Stimulated activated CD8-positive, alpha-beta memory T cell treated with anti-CD3 and anti-CD28 coated beads, Interleukin-4, amount 100 ng/mL, for 4 hours (primary cell): ENCODE data around the gene TGFBR3L.

Experiments
- DNase-seq, 2 donors: peaks; one replicate each; pipeline ENCODE4 v3.0.0-alpha.2; 2020; ENCODE audit warnings: low read depth in 2 of 2, low spot score in 1 of 2

Gene TGFBR3L

DNA sequence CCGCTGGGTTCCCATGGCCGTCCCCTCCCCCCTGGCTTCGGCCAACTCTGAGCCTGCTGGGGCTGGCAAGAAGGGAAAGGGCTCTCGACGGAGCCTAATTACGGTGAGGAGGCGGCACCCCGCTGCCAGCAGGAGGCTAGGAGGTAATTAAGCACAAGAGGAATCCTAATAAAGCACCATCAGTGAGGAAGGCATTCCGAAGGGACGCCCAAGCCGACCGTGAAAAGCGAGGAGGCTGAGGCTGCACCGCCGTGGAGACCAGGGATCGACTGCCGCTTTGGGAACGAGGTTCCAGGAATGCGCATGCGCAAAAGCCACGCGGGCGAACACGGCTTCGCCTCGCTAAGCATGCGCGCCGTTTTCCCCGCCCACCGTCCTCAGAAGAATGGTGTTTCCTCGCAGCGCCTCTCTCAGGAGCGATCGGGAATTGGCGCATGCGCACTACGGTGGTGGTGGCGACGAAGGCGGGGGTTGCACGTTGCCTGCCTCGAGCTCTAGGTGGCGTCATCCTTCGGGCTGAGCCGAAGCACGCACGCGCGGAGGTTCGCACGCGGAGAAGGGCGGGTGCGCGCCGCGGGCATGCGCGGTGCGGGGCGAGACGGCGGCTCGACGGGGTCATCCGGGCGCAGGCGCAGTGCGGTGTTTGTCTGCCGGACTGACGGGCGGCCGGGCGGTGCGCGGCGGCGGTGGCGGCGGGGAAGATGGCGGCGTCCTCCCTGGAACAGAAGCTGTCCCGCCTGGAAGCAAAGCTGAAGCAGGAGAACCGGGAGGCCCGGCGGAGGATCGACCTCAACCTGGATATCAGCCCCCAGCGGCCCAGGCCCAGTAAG lies 11.2 kb upstream of the TGFBR3L start, which contains the start of gene MAP2K7:
MAP2K7 (plus strand) TSS at position 634 of the 830 bp plus-strand sequence; CDS start at position 702, 68 bp downstream.
- peak; percentile 100 for DNase-seq

DNA sequence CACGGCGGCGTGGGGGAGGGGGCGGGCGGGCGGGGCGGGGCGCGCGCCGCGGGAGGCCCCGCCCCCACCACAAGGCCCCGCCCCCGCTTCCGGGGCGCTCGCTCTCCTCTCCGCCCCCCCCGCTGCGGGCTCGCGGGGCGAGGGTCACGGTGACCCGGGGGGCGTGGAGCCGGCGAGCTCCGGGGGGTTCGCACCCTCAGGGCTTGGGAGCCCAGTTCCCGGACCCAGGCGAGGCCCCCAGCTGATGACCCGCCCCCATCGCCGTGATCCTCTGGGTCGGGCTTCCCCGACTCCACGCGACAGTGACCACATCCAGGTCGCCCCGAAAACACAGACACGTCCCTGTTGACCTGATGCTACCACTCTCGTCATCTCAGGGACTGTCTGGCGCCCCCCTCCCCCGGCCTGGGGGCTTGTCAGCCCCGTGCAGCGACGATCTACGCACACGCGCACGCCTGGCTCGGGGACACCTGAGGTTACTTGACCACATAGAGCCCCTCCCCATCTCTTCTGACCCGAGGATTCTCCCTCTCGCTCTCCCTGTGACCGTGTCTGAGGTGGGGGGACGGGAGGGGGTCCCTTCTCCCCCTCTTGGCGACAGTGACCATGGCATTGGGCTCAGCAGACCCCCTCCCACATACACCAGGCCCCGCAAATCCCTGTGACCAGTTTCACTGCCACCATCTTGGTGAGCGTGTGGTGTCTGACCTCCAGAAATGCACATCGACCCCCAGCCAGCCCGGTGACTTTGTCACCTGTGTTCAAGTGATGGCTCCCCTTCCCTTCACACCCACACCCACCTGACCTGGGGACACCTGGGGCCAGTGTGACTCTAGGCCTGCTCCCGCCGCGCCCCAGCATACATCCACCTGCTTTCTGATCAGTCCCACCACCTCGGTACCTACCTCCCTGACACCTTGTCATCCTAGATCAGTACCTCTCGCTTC lies 10.3 kb upstream of the TGFBR3L start:
- DNase-seq = peak in 1 of 2 donors; percentile 38

DNA sequence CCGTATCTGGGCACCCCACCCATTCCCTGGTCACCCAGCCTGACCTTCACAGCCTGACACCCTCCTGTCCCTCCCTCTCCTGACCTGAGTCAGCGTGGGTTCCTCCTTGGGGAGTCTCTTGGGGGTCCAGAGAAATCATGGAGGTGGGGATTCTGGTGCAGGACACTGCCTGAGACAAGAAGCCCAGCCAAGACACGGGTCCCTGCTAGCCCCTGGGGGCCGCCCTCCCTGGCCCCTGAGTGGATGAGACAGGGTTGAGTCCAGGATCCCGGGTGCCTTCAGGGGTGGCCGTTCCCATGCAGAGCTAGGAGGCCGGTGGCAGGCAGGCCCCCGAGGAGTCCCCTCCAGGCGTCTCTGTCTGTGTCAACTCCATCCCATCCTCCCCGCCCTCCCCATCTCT lies 9.4 kb upstream of the TGFBR3L start:
- DNase-seq = no peak

DNA sequence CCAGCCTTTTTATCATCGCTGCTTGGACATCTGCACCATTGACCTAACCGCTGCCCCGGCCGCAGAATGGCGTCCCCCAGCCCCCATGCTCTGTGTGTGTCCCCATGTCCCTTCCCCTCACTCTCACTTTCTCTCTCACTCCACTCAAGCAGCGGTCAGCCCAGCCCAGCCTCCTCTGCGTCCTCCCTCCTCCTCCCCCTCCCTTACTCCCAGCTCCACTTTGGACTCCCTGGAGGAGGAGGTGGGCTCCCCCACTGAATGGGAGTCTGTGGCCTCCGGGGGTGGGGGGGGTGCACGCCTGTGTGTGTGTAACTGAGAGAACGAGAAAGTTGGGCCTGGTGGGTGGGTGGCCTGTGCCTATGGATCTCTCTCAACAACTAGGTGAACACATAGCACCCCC lies 8.8 kb upstream of the TGFBR3L start:
- DNase-seq = no peak

DNA sequence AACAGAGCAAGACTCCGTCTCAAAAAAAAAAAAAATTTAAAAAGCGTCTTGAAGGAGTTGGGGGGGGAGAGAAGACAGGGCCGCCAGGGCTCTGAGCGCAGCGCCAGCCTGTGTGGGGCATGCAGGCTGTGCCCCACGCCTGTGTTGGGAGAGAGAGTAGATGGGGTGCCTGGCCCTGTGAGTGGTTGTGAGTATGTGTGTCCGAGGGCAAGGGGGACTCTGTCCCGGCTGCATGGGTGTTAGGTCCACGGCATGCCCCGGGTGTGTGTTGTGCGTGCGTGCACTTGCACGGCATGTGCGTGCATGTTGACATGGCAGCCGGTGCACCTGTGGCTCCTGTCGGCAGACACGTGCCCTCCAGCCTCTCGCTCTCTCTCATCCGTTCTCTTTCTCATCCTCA lies 7.5 kb upstream of the TGFBR3L start:
- no peak for DNase-seq

DNA sequence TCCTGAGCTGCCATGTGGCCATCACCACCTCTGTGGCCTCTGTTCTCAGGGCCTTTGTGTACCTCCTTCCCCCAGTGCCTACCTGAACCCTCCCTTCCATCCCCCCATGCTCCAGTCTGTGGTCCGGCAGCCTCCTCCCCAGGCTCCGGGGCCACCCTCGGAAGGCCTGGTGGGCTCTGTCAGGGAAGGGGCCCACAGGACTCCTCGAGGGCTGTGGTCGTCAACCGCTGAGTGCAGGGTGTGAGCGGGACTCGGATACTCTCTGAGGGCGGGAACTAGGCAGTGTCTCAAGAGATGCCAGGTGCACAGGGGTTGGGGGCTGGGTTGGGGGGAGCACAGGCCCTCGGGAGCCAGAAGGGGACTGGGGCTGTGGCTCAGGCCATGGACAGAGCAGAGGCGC lies 7.1 kb upstream of the TGFBR3L start:
- DNase-seq = no peak

DNA sequence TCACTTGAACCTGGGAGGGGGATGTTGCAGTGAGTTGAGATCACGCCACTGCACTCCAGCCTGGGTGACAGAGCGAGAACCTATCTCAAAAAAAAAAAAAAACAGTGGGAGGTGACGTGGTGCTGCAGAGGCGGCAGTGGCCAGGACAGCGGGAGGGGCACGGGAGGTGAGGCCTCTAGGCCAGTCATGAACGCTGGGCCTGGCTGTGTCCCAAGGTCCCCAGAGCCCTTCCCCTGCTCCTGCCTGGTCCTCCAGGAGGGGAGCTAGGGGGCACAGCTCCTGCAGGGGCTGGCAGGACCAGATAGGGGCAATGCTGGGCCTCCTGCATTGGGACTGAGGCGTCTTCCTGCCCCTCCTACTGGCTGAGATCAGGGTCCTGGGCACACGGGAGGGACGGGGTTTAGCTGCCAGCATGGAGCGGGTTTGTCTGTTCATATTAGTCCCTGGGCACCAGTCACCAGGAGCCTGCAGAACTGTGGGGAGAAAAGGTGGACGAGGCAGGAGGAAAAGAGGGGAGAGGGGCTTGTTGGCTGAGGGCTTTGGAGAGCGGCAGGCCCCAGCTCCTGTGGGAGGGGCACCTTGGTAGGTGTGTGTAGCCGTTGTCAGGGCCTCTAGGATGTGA lies 6.4 kb upstream of the TGFBR3L start:
- DNase-seq = no peak

DNA sequence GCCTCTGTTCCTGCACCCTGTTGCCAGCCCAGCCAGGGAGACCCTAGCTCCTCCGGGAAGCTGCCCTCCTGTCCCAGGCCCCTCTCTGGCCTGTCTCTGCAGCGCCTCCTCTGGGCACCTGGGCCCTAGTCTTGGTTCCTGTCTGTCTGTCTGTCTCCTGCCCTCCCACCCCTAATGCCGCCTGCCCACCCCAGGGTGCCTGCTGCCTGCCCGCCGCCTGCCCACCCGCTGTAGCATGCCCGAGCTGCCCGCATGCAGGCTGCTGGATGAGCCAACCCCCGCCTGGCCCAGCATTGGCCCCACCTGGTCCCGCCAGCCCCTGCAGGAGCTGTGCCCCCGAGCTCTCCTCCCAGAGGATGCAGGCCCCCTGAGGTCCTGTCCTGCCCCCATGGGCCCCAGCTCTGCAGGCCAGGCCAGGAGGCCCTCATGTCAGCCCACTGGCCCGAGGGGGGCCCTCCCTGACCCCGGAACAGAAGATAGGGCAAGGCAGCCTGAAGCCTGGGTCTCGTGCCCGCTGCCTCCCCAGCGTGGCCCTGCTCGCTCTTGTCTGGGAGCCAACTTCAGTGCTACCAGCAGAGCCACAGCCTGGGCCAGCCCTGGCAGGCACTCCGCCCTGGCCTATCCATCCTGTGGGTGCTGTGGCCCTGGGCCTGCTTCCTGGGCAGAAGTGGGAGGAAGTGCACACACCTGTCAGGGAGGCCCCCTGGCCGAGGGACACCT lies 5.7 kb upstream of the TGFBR3L start:
- no peak for DNase-seq

DNA sequence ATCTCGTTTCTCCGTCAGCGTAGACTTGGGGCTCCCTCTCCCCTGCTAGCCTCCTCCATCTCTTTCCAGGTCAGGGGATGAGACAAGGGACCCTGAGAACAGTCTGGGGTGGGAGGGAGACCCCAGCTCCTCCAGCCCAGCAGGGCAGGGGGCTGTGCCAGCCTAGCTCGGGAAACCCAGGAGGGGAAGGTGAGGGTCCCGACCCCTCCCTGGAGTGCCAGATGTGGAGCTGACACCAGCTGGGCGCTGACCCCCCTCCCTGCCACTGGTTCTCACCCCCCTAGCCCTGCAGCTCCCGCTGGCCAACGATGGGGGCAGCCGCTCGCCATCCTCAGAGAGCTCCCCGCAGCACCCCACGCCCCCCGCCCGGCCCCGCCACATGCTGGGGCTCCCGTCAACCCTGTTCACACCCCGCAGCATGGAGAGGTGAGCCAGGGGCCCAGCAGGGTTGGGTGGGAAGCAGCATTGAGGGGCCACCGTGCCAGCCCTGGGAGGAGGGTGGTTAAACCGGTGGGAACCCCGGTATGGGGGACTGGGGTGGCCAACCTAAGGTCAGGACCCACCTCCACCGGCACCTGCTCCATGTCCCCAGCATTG lies 5.1 kb upstream of the TGFBR3L start:
- no peak for DNase-seq

DNA sequence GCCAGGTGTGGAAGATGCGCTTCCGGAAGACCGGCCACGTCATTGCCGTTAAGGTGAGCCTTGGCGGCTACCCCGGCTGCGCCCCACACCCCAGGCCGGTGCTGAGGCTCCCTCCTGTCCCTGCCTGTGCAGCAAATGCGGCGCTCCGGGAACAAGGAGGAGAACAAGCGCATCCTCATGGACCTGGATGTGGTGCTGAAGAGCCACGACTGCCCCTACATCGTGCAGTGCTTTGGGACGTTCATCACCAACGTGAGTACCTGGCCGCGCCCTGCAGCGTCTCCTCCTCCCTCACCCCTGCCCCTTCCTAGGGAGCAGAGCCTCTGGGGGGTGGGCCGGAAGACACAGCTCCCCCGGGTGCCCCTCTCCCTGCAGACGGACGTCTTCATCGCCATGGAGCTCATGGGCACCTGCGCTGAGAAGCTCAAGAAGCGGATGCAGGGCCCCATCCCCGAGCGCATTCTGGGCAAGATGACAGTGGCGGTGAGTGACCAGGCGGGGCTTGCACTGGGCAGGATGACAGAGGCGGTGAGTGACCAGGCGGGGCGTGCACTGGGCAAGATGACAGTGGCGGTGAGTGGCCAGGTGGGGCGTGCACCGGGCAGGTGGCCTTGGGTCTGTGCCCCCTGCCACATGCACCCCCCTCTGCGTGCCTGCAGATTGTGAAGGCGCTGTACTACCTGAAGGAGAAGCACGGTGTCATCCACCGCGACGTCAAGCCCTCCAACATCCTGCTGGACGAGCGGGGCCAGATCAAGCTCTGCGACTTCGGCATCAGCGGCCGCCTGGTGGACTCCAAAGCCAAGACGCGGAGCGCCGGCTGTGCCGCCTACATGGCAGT lies 4.1 kb upstream of the TGFBR3L start:
- DNase-seq = no peak

DNA sequence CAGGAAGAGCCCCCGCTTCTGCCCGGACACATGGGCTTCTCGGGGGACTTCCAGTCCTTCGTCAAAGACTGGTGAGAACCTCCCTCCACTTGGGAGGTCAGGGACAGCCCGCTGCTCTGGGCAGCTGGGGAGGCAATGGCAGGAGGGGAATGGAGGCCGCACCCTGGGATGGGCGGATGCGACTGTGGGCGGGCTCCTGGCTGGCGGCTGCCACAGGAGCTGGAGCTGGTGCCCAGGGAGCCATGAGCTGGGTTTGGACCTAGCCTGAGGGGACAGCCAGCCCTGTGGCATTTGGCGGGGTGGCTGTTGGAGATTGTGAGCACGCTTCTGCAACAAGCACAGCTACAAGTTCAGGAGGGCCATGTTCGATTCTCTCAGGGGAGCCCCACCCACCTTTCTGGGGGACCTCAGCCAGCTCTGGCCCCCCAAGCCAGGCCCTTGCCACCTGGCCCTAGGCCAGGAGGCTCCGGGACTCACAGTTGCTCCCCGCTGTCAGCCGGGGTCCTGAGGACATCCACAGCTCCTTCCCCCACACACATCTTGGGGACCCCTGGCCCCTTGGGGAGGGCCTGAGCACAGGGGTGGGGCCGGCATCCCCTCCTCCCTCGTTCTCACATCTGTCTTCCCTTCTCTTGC lies 3.0 kb upstream of the TGFBR3L start:
- no peak for DNase-seq

DNA sequence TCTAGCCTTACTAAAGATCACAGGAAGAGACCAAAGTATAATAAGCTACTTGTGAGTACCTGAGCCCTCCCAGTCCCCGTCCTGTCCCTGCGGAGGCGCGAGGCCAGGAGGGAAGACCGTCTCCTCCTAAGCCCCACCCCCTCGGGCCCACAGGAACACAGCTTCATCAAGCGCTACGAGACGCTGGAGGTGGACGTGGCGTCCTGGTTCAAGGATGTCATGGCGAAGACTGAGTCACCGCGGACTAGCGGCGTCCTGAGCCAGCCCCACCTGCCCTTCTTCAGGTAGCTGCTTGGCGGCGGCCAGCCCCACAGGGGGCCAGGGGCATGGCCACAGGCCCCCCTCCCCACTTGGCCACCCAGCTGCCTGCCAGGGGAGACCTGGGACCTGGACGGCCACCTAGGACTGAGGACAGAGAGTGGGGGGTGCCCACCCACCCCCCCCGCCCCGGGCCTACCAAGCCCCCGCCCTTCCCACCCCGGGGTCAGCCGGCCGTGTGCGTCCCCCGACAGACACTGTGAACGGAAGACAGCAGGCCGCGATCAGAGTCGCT lies 2.4 kb upstream of the TGFBR3L start:
- DNase-seq = no peak

DNA sequence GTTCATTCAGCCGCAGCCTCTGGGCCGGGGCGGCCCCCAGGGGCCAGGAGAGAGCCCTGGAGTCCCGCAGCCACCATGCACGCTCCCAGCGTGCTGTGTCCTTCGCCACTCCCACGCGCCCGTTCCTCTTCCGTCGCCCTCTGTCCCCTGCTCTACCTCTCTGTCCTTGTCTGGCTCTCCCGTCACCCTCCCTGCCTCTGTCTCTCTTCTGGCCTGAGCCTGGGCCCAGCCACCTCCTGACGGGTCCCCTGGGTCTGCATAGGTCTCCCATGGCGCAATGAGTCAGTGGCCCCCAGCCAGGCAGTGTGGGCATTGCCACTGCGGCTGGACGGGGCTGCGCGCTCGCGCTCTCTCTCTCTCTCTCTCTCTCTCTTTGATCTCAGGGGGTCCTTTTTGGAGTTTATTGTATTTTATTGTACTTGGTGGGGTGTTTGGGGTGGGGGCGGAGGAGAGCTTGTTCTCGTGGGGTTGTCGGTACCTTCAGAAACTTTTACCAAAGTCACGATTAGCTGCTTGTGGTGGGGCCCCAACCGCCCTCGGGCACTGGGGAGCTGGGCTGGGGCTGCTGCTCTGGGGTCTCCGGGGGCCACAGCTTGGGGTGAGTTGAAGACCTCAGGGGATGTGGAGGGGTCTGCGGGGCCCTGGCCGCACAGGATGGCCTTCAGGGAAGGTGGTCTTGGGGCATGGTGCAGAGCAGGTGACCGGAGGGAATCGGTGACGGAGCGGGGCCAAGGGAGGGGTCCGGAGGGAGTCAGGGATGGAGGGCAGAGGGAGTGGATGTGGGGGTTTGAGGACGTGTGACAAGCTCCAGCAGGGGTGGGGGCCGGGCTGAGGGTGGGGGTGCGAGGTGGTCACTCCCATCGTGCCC lies 1.7 kb upstream of the TGFBR3L start:
- DNase-seq = no peak

DNA sequence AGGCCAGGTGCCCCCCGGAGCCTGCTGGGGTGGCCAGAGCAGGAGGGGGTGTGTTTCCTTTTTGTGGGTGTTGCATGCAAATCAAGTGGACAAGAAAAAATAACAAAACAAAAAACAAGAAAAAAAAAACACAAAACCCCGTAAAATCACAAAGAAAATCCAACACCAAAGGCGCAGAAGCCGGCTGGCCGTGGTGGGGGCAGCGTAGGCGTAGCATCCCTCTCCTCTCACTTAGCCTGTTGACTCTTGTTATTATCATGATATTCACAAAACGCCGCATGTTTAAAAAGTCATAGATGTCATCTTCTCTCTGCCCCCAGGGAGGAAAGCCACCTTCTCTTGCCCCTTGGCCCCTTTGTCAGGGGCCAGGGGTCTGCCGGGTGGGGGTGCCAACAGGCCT lies 978 bp upstream of the TGFBR3L start:
- DNase-seq = no peak

DNA sequence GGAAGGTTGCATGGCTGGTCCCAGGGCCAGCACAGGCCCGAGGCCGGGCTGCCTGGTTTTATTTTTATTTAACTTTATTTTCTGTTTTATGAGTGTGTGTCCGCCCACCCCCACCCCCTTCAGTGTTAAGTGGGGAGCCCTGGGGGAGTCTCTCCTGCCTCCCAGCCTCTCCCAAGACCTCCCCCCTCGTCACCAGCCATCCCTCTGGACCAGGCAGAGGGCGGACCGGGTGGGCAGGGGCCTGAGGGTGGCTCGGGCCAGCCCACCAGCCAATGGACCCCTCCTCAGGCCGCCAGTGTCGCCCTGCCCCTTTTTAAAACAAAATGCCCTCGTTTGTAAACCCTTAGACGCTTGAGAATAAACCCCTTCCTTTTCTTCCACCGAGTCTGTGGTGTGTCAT lies 531 bp upstream of the TGFBR3L start:
- DNase-seq = no peak

DNA sequence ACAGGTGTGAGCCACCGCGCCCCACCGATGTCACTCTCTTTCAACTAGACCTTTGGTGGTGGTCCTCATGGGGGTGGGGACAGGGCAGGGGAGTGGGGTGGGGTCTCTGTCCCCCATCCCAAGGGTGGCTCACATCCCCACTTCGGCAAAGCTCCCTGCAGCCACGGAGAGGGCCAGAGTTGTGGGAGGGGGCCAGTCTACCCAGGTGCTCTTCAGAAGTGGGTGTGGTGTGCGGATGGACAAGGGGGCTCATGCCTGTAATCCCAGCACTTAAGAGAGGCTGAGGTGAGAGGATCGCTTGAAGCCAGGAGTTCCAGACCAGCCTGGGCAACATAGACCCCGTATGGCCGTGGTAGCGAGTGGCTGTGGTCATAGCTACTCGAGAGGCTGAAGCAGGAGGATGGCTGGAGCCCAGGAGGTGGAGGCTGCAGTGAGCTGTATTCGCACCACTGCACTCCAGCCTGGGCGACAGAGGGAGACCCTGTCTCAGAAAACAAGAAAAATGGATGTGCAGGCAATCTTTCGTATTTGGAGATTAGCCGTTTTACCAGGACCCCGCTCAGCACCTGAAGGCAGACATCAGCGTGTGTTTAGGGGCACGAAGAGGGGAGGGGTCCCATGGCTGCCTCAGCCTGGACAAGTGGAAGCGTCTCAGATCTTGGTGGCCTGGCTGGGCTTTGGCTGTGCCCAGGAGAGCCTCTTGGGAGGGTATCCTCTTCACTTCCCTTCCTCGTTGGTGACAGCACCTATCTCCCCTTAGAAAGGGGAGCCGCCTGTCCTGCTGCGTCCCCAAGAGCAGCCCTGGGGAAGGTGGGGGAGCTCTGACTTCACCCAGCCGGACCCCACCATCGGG lies 846 bp downstream of the TGFBR3L start:
- DNase-seq = no peak
